Muscle layer of duodenum (tissue), 2 donors: ENCODE measurements around the gene TTLL10.
"Not testable (repeated sequence)": the region's sequence is repeated elsewhere in the genome, so short reads cannot be mapped to it uniquely, and the experiment has no call there.

ENCODE experiments used
- H3K27ac ChIP-seq: one replicate; pipeline ENCODE4 v1.7.0; 2013; ENCODE audit warnings: mild to moderate bottlenecking, low read length
- H3K27me3 ChIP-seq: one replicate; pipeline ENCODE4 v1.7.0; 2013; ENCODE audit warnings: low read depth, mild to moderate bottlenecking, control low read depth, low read length
- H3K36me3 ChIP-seq, 2 donors: one replicate each; pipeline ENCODE4 v1.7.0; 2013; ENCODE audit warnings: low read length in 2 of 2, control low read depth in 1 of 2, mild to moderate bottlenecking in 1 of 2; ENCODE audit not compliant: insufficient read depth in 2 of 2, control insufficient read depth in 1 of 2
- H3K4me1 ChIP-seq, 2 donors: one replicate each; pipeline ENCODE4 v1.7.0; 2013; ENCODE audit warnings: low read length in 2 of 2, mild to moderate bottlenecking in 2 of 2, control low read depth in 1 of 2, moderate library complexity in 1 of 2; ENCODE audit not compliant: insufficient read depth in 2 of 2, control insufficient read depth in 1 of 2
- H3K4me3 ChIP-seq, 2 donors: one replicate each; pipeline ENCODE4 v1.7.0; 2013; ENCODE audit warnings: low read length in 2 of 2, low read depth in 1 of 2, mild to moderate bottlenecking in 1 of 2
- H3K9me3 ChIP-seq, 2 donors: one replicate each; pipeline ENCODE4 v1.7.0; 2013; ENCODE audit warnings: low read length in 2 of 2, control low read depth in 1 of 2, mild to moderate bottlenecking in 1 of 2; ENCODE audit not compliant: control insufficient read depth in 1 of 2
- donor health status: healthy.

Gene TTLL10

DNA sequence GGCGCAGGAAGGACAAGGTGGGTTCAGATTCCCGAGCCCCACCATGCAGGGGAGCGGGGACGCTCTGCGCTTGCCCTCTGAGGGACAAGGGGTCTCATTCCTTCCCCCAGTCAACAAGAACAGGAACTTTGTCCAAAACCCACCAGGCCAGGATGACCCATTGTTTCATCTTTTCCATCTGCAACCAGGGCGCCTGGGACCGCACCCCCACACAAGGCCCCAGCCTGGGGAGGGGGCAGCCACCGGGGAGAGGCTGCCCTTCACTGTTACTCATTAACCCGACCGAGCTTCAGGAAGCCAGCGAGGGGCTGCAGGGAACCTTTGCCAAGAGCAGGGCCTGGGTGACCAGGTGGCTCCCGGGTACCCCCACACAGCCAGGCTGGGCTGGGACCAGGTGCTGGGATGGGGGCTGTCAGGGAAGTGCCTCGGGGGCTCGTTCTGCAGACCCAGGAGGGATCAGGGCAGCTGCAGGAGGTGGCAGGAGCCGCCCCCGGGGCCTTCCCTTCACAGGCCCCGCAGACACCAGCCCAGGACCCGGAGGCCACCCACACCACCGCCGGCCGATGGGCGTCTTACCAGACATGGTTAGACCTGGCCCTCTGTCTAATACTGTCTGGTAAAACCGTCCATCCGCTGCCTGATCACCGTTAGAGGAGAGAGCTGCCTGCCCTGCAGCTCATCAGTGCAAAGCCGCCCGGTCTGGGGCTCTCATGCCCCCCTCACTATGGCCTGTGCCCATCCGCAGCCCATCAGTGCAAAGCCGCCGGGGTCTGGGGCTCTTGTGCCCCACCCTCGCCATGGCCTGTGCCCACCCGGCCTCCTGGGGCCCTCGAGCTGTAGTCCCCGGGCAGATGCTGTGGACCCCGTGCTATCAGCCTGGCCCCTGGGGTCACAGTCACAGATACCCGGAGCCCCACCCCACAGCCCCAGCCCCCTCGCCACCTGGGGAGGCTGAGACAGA is 4.9 kb upstream of the TTLL10 start:
- no peak overlapping the region for H3K27ac ChIP-seq
- no peaks in the 10 kb centered on the region for H3K4me1 ChIP-seq
- no peak overlapping the region for H3K4me3 ChIP-seq
- no peaks in the 10 kb centered on the region for H3K9me3 ChIP-seq
- H3K27me3 ChIP-seq: peaks cover 13% of the 10 kb centered on the region
- H3K36me3 ChIP-seq: no peaks in the 10 kb centered on the region

DNA sequence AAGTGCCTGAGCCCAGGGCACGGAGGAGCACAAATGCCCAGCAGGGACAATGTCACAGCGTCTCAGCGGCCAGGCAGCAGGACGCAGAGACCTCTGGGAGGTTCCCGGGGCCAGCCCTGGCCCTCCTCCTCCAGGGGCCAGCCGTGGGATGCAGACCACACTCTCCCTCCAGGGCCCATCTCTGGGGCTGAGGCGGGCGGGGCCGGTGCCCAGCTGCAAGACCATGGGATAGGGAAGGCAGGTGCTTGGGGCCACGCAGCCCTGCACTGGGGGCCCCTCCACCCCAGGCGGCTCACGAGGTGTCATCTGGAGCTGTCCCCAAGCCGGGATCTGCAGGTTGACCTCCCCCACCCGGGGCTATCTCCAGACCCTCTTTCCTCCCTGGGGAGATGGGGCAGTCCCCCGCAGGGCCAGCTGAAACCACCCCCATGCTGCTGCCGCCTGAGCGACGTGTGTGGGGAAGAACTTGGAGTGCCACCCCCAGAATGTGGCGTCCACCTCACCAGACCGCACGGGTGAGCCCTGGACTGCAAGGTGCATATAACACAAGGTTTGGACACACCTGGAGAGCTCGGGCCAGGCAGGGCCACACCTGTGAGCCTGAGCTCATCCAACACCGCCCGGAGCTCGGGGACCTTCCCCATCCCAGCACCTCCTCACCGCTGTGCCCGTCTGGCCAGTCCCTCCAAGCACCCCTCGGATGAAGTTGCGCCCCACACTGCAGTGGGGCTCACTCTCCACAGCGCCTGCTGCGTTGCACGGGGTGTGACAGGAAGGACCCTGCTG is 4.1 kb upstream of the TTLL10 start:
- Histone ChIP-seq H3K9me3 (no peaks in the 10 kb centered on the region), H3K27me3 (peaks cover 13% of the 10 kb centered on the region), H3K36me3 (no peaks in the 10 kb centered on the region), H3K4me1 (no peaks in the 10 kb centered on the region), H3K27ac (no peak overlapping the region), H3K4me3 (no peak overlapping the region)

DNA sequence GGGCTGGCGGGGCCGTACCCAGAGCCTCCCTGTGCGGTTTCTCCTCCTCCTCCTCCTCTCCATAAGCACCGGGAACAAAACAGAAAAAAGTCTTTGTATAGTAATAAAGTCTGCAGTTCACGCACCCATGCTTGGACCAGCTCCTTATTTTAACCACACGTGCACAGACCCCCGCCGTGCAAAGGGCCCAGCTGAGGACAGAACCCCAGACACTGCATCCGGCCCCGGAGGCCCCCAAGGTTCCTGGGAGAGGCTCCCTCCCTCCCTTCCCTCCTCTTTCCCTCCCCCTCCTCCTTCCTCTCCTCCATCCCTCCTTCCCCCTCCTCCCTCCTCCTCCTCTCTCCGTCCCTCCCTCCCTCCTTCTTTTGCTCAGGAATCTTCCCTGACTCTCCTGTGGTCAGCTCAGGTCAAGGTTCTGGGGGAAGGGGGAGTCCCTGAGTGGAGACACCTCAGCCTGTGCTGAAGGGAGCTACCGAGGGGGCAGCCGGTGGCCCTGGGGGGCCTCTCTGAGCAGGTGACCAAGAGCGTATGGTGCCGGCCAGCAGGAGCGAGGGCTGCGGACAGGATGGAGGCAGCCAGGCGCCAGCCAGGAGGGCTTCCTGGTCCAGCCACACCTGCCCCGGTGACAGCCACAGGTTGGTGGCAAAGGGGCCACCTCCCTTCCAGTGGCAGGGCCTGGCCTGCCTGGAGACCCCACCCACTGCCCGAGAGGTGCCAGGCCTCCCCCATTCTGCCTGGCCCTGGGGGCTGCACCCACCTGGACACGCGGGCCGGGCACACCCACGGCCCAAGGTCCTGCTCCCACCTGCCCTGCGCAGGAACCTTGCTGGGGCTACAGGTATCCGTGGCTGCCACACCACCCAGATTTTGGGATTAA is 3.2 kb upstream of the TTLL10 start:
- Histone ChIP-seq H3K36me3 (no peaks in the 10 kb centered on the region), H3K4me3 (no peak overlapping the region), H3K27ac (no peak overlapping the region), H3K4me1 (no peaks in the 10 kb centered on the region), H3K9me3 (no peaks in the 10 kb centered on the region), H3K27me3 (peaks cover 13% of the 10 kb centered on the region)

DNA sequence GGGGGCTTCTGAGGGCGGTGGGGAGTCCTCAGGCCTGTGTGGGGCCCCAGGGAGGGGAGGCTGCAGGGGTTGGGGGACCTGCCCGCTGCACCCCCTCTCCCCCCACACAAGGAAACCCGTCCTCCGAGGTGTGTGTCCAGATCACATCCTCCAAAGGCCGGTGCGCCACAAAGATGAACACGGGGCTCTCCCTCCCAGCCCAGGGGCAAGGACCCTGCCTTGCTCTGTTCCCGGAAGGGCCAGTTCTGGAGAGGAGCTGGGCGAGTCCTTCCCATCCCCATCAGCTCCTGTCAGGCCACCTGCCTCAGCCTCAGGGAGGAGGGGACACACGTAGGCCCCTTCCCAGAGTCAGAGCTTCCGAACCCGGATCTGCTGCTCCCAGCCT is 2.5 kb upstream of the TTLL10 start:
- H3K27me3 ChIP-seq: peaks cover 13% of the 10 kb centered on the region

DNA sequence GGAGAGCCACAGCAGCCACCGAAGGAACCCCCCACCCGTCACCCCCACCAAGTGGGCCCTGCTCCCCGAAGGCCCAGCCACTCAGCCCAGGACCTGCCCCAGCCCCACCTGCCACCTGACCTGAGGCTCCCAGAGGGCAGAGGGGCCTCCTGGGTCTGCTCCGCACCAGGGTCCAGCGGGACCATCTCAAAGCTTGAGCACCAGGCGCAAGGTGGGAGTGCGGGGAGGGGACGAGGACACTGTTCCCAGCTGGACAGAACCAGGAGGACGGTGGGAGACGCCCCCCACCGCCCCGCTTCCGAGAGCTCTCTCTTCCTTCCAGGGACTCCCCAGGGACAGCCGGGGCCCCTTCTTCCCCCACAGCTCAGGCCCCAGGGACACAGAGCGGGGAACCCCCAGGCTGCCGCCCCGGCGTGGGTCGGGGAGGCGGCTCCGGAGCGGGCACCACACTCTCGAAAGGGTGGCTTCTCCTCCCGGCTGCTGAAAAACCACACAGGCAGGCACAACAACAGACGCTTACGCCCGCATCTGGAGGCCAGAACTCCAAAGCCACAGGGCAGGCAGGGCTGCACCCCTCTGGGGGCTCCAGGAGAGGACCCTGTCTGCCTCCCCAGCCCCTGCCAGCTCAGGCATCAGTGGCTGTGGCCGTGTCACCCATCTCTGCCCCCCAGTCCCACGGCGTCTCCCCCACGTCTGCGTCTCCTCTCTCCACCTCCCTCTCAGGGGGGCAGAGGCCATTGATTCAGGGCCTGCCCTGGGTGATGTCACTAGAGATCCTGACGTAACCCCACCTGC is 1.9 kb upstream of the TTLL10 start:
- H3K27me3 ChIP-seq: peaks cover 17% of the 10 kb centered on the region
- no peaks in the 10 kb centered on the region for H3K36me3 ChIP-seq
- no peak overlapping the region for H3K27ac ChIP-seq

More for the DNA sequence above, 2.5 kb upstream of the TTLL10 start:
- Histone ChIP-seq H3K27ac (no peak overlapping the region), H3K4me3 (no peak overlapping the region), H3K36me3 (no peaks in the 10 kb centered on the region), H3K4me1 (no peaks in the 10 kb centered on the region), H3K9me3 (no peaks in the 10 kb centered on the region)

DNA sequence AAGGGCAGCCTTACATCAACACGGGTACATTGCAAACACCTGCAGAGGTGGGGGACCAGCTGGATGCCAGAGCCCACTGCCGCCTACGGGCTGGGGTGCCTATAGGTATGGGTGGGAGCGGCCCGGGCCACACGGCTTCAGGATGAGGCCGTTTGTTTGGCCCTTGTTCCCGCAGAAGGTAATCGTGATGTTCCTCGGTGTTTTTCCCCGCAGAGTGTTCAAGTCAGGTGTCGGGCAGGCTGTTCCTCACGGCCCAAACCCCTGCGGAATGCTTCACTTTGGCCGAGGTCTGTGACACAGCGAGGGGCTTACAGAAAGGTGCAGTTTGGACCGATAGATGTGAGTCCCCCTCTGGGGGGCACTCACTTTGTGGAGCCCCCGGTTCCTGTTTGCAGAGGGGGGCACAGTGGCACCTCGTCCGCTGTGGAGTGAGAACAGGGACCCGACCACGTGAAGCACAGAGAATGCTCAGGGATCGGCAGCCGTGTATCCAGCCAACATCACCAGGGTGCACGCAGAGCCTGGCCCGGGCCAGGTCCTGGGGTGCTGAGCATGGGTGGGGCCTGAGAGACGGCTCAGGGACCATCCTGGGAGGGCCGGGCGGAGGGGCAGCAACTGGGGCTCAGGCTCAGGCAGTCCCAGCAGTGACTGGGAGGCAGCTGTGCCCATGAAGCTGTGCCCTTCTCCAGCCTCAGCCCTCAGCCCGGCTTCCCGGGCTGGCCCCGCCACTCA is 453 bp upstream of the TTLL10 start:
- no peaks in the 10 kb centered on the region for H3K36me3 ChIP-seq
- H3K4me3 ChIP-seq: no peak overlapping the region
- no peaks in the 10 kb centered on the region for H3K4me1 ChIP-seq
- no peak overlapping the region for H3K27ac ChIP-seq
- H3K27me3 ChIP-seq: peaks cover 22% of the 10 kb centered on the region
- no peaks in the 10 kb centered on the region for H3K9me3 ChIP-seq

More for the DNA sequence above, 1.9 kb upstream of the TTLL10 start:
- Histone ChIP-seq H3K4me3 (no peak overlapping the region), H3K4me1 (no peaks in the 10 kb centered on the region), H3K9me3 (no peaks in the 10 kb centered on the region)

DNA sequence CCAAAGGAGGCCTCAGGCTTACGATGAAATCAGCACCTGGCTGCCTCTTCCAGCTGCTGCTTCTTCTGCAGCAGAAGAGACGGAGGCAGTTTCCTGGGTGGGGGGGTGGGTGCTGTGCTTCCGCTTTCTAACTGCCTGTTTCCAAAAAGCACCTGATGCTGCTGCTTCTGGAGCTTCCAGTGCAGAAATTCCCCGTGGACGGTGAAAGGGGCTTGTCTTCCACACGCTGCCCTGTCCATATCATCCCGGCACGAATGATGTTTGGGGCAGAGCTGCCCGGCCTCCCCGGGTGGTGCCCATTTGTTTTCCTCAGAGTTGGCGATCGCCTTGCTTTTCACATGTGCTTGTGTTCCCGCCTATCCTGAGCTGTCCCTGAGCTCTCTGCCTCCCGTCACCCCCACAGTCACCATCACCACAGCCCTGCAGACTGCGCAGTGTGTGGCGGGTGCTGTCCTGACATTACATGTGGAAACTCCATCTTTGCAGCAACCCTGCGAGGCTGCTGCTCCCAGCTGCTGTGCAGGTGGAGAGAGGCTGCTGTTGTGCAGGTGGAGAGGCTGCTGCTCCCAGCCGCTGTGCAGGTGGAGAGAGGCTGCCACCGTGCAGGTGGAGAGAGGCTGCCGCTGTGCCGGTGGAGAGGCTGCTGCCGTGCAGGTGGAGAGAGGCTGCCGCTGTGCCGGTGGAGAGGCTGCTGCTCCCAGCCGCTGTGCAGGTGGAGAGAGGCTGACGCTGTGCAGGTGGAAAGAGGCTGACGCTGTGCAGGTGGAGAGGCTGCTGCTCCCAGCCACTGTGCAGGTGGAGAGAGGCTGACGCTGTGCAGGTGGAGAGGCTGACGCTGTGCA is 1.8 kb downstream of the TTLL10 start:
- H3K4me3 ChIP-seq: no peak overlapping the region
- H3K36me3 ChIP-seq: no peaks in the 10 kb centered on the region
- H3K9me3 ChIP-seq: no peaks in the 10 kb centered on the region
- H3K27ac ChIP-seq: no peak overlapping the region
- peaks cover 16% of the 10 kb centered on the region for H3K27me3 ChIP-seq
- H3K4me1 ChIP-seq: no peaks in the 10 kb centered on the region

DNA sequence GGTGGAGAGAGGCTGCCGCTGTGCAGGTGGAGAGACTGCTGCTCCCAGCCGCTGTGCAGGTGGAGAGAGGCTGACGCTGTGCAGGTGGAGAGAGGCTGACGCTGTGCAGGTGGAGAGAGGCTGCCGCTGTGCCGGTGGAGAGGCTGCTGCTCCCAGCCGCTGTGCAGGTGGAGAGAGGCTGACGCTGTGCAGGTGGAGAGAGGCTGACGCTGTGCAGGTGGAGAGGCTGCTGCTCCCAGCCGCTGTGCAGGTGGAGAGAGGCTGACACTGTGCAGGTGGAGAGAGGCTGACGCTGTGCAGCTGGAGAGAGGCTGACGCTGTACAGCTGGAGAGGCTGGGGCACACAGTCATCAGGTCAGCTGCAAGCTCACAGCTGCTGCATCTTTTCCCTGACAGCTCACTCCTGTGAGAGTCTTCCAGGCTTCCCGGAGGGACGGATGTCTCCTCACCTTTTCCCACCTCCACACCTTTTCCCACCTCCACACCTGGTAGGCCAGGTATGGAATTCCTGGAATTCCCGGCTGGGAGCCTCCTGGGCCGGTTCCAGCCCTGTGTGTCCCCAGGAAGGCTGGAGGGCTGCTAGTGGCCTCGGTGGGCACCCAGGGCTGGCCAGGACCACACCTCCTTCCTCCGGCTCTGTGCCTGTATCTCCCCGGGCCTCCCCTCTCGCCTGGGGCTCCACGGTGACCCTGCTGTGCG is 2.5 kb downstream of the TTLL10 start:
- peaks cover 15% of the 10 kb centered on the region for H3K27me3 ChIP-seq
- H3K27ac ChIP-seq, H3K4me3 ChIP-seq, H3K36me3 ChIP-seq, H3K4me1 ChIP-seq, H3K9me3 ChIP-seq: not testable (repeated sequence)

DNA sequence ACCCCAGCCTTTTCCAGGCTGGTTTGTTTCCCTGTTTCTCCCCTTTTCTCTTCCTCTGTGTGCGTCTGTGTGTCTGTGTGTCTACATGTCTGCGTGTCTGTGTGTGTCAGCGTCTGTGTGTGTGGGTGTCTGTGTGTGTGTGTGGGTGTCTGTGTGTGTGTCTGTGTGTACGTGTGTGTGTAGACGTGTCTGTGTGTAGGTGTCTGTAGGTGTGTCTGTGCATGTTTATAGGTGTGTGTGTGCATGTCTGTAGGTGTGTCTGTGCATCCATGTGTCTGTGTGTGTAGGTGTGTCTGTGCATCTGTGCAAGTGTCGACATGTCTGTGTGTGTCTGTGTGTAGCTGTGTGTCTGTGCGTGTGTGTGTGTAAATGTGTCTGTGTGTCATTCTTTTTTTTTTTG is 3.3 kb downstream of the TTLL10 start:
- Histone ChIP-seq H3K27me3 (peaks cover 15% of the 10 kb centered on the region), H3K4me3 (no peak overlapping the region), H3K27ac (no peak overlapping the region), H3K9me3 (no peaks in the 10 kb centered on the region), H3K4me1 (no peaks in the 10 kb centered on the region), H3K36me3 (no peaks in the 10 kb centered on the region)
